Measurements from ENCODE around the gene MYL6B.
"Not testable (repeated sequence)": the region's sequence is repeated elsewhere in the genome, so short reads cannot be mapped to it uniquely, and the experiment has no call there.

Gene MYL6B

DNA sequence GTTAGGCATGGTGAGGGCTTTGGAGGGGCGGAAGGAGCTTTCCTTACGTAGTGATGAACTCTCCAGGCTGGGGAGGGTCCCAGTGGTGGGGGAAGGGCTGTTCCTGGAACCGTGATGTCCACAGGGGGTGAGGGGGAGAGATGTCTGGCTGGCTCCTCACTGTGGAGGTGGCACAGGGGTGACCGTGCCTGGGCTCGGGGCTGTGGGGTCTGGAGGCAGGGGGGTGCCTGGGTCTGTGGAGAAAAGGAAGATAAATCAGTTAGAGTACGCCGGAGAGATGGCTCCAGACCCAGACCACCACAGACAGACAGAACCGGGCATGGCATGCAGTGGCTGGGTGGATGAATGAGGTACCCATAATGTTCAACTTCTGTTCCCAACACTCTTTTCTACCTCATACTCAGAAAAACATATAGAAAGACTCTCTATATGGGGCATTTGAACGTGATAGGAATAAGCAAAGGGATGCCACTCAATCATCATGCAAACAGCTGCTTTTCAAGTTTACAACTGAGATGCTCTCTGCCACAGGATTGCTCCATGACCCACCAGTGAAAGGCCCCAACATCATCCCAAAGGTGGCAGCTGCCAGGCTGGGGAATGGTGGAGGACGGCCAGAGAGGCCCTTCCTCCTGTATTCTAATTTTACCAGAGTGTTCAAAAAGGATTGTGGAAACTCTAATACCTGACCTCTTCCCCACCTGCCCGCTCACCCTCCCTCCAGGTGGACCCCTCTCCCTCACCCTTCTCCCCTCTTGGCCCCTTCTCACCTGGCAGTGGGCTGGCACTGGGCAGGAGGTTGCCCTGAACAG, 11.4 kb downstream of the MYL6B start:
- no peak for DNase-seq

DNA sequence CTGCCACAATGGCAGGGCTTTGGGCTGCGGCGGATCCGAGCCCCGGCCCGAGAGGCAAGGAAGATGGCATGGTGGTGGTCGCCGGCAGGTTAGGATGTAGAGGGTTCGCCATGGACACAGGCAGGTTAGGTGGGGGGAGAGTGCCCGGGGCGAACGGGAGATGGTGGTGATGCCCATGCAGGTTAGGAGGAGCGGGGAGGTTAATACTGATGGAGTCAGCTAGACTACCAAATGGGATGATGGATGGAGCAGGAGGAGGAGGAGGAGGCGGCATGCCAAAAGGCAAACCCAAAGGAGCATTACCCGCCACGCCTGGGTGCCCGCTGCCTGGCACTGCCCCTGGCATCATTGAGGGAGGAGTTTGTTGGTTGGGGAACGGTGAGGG, 11.9 kb downstream of the MYL6B start:
- no peak for DNase-seq

DNA sequence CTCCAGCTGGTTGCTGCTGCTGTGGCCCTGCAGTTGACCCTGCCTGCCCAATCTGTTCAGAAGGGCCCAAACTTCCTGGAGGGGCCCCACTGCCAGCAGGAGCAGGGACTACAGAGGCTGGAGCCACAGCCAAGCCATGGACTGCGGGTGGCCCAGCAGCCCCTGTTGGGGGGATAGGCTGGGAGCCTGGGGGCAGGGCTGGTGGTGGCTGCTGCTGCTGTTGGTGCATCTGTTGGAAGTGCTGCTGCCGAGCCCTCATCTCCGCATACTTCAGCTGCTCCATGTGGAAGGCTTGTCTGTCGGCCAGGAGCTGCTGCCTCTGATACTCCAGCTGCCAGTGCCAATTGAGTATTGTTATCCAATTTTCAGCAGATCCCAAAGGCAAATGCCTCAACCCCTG, 13.0 kb downstream of the MYL6B start:
- no peak for DNase-seq

DNA sequence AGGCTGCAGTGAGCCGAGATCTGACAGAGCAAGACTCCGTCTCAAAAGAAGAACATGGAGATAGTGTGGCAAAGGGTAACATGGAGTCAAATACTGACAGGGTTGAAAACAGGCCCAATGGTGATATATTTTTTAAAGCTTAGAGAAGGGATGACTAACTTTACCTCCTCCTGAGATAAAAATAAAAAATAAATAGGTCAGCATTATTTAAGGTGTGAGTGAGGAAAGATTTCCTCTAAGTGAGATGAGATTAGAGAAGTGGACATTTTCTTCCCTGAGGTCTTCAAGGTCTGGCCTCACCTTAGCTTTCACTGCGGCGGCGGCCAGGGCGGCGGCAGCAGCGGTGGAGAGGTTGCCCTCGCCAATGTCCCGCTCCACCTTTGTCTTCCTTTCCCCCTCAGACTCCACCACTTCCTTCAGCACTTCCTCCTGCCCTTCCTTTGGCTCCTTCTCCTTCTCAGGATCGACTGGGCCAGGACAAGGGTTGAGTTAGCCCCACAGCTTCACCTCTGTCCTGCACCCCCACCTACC, 16.9 kb downstream of the MYL6B start:
- DNase-seq: no peak

DNA sequence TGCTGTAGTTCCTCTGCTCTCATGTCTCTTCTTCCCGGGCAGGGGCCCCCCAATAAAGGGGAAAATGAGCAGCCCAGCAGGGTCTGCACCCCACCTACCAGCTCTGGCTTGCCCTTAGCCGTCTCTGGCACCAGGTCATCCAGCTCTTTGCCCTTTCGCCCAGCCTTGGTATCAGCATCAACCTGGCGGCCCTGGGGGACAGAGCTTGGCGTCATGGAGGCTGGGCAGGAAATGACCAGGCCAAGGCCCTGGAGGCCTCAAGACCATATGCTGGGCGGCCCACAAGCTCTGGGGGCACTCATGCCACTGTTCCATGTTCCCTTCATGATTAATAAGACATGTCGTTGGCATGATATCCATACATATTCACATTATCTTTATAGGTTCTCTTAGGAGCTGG, 20.5 kb downstream of the MYL6B start:
- no peak for DNase-seq

DNA sequence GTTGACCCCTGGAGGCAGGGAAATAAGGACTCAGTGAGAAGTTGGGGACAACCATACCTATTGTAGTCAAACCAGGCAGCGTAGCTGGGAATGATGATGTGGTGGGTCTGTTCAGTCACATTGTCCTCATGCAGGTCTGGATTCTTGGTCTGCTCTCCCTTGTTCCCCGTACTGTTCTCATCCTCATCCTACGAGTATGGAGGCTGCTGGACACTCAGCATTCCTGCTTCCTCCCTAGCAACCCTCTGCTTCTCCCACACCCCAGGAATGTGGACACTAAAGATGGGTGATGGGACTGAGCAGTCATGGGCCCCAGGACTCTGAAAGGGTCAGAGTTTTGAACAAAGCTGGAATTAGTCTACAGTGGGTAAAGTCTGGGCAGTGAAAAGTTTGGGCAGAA, 26.0 kb downstream of the MYL6B start:
- no peak for DNase-seq

DNA sequence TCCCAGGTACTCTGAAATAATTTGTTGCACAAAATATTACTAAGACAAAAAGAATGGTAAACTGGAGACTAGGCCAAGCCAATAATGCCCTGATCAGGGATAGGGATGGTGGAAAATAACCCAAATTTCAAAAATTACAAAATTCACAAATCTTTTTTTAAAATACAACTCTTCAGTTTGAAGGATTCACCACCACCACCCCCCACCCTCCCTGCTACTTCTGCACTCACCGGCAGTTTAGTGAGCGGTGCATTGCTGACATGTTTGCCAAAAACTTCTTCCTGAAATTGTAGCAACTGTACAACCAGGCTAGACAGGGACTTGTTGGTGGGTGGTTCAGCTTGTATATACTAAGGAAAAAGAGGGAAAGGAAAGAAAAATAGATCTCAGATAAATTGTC, 34.6 kb downstream of the MYL6B start:
- no peak for DNase-seq

DNA sequence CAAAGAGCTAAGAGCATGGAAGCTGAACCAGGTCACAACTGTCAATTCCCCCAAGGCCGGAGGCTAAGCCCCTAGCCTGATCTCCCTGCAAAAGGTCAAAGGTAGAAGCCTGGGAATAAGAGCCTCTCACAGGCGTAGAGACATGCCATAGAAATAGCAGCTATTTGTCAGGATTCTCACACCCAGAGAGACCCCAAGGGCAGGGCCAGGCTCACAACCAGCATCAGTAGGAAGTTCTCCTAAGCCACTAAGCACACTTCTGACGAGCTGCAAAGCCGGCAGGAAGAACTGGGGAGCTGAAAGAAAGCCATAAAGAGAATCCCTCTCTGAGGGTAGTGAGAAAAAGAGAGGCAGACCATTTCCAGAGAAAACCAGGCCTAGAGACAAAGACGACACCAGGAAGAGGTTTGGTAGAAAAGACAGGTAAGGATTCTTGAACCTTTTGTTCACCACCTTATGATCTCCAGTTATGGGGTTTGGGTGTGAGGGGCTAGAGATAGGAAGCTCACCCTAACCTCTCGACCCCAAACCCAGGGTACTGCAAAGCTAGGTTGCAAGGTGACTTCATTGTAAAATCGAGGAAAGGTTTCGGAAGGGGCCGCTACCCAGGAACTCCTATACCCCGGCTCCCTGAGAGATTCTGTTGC, 35.9 kb downstream of the MYL6B start:
- peak in 1 of 56 donors; percentile 10 for DNase-seq

DNA sequence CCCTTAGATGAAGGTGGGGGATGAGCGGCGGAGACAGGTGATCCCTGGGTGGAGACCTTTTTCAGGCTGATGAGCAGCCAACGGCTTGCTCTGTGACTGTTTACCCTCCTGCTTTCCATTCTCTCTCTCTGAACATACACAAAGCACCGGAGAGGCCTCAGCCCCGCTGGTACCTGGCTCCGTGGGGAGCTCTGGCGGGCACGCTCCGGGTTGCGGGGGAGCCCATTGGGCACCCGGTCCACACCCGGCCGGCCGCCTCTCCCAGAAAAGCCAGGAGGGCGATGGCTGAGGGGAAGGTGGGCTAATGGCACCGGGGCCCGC, 36.4 kb downstream of the MYL6B start:
- DNase-seq: peak in 14 of 56 donors; percentile 6 to 50 (median 29)

DNA sequence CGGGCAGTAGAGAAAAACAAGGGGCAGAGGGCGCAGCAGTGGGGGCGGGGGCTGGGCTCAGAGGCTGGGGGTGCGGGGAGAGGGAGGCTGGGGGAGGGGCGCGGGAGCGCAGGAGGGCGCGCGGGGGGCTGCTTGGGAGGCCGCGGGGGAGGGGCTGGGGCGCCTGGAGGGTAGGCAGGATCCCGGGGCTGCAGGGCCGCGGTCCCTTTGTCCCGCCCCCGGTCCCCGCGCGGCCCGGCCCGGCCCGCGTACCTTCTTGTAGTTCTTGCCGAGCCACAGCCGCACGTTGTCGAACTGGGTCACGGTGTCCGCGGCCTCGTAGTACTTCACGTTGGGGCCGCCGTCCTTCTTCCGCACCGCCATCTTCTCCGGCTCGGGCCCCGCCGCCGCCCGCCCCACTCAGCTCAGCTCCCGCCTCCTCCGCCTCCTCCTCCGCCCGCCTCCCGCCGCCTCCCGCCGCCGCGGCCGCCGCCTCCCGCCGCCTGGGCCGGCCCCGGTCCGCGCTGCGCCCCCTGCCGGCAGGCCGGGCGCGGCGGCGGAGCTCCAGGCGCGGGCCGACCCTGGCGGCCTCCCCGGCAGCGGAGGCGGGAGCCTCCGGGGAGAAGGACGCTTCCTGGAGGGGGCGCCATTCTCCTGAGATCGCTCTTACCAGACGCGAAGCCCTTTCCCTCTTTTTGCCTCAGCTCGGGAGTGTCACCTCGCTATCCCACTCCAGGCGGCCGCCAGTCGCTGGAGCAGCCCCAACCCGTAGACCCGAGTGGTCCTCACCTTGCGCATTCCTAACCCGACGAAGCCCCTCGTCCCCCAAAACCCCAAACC, 36.9 kb downstream of the MYL6B start, which contains the start of gene SMARCC2:
TSS of gene SMARCC2 (minus strand) at position 385 of the 819 bp plus-strand sequence. CDS start at position 363, 22 bp downstream.
- peak in 54 of 56 donors; percentile 22 to 91 (median 70) for DNase-seq

DNA sequence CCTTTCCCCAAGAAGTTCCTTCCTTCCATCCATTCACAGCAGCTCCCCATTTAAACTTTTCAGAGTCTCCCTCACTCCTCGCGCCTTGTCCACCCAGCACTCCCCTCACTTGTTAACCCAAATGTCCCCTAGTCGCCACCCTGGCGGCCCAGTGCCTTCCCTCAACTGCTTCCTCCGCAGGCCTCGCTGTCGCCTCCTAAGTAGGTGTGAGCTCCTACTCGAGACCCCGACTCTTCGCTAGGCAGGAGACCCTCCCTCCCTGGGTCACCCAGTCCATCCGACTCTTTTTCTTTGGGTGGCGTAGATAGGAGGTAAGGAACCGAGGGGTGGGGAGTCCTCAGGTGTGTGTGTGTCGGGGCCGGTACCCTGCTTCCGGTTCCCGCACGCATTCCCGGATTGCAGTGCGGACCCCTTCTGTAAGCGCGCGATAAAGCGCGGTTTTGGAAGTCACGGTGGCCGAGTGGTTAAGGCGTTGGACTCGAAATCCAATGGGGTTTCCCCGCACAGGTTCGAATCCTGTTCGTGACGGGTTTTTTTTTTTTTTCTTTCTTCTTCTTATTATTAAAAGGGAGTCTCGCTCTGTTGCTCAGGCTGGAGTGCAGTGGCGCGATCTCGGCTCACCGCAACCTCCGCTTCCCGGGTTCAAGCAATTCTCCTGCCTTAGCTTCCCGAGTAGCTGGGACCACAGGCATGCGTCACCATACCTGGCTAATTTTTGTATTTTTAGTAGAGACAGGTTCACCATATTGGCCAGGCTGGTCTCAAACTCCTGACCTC, 37.7 kb downstream of the MYL6B start:
- DNase-seq: peak in 54 of 56 donors; percentile 11 to 91 (median 68)

DNA sequence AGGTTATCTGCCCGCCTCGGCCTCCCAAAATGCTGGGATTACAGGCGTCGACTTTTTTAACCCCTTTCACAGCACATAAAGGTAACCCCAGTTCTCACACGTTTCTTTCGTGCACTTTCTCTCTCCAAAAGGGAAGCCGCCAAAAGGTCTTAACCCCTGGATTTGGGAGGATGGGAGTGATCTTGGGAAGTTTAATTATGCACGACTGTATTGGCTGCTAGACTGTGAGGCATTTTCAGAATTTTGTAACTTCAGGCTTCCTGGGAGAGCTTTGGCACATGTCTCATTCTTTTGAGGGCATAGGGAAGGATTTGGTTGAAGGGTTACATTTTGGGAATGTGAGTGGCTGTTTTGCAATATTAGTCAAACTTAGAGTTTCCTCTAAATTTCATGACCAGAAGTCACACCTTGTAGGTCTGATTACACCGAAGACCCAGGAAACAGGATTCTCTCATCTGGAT, 38.3 kb downstream of the MYL6B start:
- DNase-seq: peak in 1 of 56 donors; percentile 37

DNA sequence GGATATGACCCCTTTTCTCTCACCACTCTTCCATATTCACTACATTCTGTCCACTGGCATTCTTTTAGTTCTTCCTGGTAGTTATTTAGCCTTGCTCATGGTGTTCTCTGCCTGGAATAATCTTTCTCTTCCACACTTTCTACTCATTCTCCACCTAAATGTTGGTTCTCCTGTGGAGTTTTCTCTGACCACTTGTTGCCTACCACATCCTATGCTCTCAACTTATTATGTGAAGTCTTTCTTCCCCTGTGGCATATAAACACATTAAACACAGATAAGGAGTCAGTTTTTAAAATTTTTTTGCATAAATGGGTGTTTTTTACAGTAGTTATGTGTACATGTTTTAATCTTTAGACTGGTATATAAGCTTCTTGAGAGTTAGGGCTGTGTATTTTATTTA, 40.2 kb downstream of the MYL6B start:
- no peak for DNase-seq

DNA sequence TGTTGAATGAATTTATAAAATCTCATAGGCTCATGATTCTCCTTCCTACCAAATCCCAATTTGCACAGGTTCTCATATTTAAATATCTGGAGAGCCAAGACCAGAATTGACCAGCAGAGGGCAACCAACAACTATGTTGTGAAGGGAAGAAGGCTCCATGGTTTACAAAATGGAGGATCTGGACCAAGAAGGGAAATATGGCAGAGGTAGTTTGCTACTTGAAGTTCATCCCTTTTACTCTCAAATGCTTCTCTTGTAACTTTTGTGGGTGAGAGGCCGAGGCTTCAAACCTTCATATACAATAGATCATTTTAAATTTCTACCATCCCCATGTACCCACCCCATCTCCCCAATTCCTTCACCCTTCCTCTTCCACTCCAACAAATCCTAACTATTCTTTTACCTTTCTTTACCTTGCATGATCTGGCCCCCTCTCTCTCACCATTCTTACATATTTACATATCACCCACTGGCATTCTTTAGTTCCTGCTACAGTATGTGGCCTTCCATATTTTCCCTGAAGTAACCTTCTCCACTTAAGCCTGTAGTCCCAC, 40.7 kb downstream of the MYL6B start:
- DNase-seq: peak in 42 of 56 donors; percentile 1 to 82 (median 22)

DNA sequence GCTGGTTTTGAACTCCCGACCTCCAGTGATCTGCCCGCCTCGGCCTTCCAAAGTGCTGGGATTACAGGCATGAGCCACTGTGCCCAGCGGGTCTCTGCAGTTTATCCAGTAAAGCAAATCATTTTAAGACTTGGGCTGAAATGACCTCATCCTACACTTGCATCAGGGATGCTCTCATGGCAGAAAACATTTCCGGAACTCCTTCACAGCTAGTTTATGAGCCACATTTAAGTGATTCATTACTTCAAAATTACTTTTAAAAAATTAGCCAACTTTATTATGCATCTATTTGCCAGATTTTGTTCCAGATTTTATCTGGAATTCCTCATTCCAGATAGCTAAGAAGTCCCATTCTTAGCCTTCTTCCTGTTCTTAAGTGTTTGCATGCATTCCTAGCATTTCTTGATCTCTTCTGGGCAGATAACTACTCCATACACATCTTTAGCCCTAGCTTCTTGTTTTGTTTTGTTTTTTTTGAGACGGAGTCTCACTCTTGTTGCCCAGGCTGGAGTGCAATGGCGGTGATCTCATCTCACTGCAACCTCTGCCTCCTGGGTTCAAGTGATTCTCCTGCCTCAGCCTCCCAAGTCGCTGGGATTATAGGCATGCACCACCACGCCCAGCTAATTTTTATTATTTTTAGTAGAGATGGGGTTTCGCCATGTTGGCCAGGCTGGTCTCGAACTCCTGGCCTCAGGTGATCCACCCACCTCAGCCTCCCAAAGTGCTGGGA, 44.6 kb downstream of the MYL6B start:
- not testable (repeated sequence) for DNase-seq

DNA sequence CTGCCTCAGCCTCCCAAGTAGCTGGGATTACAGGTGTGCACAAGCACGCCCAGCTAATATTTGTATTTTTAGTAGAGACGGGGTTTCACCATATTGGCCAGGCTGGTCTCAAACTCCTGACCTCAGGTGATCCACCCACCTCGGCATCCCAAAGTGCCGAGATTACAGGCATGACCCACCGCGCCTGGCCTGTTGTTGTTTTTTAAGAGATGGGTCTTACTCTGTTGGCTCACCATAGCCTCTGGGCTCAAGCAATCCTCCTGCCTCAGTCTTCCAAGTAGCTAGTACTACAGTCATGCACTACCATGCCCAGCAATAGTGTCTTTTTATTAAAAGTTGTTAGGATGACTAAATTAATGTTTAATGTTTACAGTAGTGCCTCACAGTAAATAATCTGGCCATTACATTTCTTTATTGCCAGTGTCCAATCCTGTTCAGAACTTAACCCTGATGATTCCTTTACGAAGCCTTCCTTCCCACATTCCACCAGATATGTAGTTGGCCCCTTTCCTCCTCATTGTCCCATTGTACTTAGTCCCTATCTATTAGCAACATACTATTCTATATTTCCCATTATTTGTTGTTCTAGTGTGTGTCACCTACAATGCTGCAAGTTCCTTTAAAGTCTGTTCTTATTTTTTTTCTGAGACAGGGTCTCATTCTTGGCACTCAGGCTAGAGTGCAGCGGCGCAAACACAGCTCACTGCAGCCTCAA, 45.7 kb downstream of the MYL6B start:
- no peak for DNase-seq

DNA sequence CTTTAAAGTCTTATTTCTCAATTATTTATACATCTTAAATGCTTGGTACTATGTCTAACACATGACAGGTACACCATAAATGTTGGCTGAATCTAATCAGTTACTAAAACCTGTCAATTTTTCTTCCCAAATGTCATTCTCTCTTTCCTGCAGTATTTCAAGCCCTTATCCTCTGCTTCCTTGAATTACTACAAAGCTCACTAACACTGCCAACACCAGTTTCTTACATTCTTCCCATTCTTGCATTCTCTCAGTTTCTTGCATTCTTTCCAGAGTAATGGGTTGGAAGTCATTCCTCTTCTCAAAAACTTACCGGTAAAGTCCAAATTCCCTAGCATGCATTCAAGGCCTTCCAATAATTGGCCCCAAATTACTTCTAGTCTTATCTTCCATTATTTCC, 46.4 kb downstream of the MYL6B start:
- DNase-seq: no peak

DNA sequence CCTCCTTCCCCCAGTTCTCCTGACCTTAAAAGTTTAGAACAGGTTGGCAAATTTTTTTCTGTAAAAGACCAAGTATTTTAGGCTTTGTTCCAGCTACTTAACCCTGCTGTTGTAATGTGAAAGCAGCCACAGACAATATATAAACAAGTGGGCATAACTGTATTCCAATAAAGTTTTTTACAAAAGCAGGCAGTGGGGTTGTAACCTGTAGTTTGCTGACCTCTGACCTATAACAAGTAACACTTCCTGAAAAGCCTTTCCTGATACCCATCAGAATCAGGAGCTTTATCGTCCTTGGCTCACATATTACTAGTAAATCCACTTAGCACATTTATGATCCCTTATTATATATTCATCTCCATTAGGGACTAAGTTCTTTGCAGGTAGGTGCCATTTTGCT, 50.0 kb downstream of the MYL6B start:
- no peak for DNase-seq

DNA sequence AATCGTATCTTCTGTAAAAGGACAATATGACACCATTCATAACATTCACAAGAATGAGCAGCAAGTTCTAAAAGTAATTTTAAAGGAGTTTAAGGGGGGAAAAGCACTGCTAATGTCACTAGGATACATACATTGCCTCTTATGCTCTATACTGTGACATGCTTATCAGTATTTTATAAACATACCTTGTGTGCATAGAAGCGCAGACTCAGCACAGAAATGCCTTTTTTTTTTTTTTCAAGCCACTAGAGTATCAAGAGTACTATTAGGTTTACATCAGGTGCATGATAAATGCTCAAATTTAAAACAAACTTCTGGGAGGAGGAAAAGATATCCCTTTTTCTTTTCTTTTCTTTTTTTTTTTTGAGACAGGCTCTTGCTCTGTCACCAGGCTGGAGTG, 50.5 kb downstream of the MYL6B start:
- no peak for DNase-seq
